ENCODE measurements around the gene PPP1R12B. TPM values are rescaled to one million over a fixed set of nuclear protein-coding genes. Genes with fewer than 3 reads are reported as not detected.
"Not testable (repeated sequence)": the region's sequence is repeated elsewhere in the genome, so short reads cannot be mapped to it uniquely, and the experiment has no call there.

PPP1R12B gene
- polyA plus RNA-seq, 2 donors = 7.5 to 14.7 TPM

DNA sequence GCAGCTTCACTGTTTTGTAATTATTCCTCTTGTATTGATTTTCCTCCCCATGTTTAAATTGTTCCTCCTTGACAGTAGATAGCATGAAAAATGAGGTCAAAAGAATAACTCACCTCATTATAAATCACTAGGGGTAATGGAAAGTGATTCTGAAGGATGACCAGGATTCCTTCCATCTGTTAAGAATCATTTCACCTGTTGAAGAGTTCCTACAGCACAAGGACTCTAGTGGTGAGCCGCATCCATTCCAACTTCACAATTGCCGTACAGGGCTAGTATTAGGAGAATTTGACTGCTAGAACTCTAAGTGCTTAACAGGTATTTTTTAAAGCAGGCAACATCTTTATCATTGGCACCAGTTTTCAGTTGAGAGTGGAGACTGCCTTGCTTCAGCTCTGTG lies 13.7 kb downstream of the PPP1R12B start:
- Histone ChIP-seq H3K27me3 (ENCODE audit: control insufficient read depth in 1 of 2, insufficient read depth in 2 of 2, low read length in 2 of 2) (no peaks in the 10 kb centered on the region), H3K27ac (ENCODE audit: low read depth in 2 of 2, low read length in 1 of 2) (no peak overlapping the region), H3K4me3 (ENCODE audit: low read depth in 1 of 2, low read length in 2 of 2) (no peak overlapping the region), H3K4me1 (ENCODE audit: control insufficient read depth in 2 of 2, insufficient read depth in 2 of 2, low read length in 1 of 2) (no peaks in the 10 kb centered on the region), H3K9me3 (ENCODE audit: control insufficient read depth in 2 of 2, insufficient read depth in 1 of 2, low read depth in 1 of 2, low read length in 1 of 2) (no peaks in the 10 kb centered on the region), H3K36me3 (ENCODE audit: control insufficient read depth in 2 of 2, insufficient read depth in 2 of 2, low read length in 1 of 2) (no peaks in the 10 kb centered on the region)
- 98 to 99% methylated on average over 2 of the region's 2 CpGs for WGBS, 2 donors

DNA sequence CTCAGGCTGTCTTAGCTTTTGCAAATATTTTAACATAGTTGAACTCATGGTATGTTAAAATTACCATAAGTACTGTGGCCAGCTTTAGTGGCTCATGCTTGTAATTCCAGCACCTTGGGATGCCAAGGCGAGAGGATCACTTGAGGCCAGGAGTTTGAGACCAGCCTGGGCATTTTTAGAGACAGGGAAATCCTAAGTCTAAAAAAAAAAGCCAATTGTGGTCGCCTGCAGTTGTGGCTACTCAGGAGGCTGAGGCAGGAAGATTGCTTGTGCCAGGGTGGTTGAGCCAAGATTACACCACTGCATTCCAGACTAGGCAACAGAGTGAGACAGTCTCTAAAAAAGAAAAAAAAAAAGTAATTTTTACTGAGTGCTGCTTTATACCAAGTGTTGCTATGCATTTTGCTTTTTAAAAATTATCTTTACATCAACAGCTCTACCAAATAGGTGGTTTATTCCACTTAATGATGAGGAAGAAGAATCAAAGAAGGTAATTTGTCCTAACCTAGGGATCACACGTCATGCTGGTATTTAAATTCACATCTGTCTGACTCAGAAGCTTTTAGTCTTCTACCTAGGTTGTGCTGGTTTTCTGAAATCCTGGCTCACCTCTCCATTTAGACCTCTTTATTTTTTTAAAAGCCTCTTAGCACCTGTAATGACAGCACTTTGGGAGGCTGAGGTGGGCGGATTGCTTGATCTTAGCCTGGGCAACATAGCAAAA lies 16.8 kb downstream of the PPP1R12B start:
- H3K27ac ChIP-seq (ENCODE audit: low read depth in 2 of 2, low read length in 1 of 2) = no peak overlapping the region
- no peaks in the 10 kb centered on the region for H3K36me3 ChIP-seq (ENCODE audit: control insufficient read depth in 2 of 2, insufficient read depth in 2 of 2, low read length in 1 of 2)
- 77 to 82% methylated on average over 4 of the region's 4 CpGs for WGBS, 2 donors
- H3K27me3 ChIP-seq (ENCODE audit: control insufficient read depth in 1 of 2, insufficient read depth in 2 of 2, low read length in 2 of 2) = no peaks in the 10 kb centered on the region
- no peaks in the 10 kb centered on the region for H3K9me3 ChIP-seq (ENCODE audit: control insufficient read depth in 2 of 2, insufficient read depth in 1 of 2, low read depth in 1 of 2, low read length in 1 of 2)
- H3K4me3 ChIP-seq (ENCODE audit: low read depth in 1 of 2, low read length in 2 of 2) = no peak overlapping the region
- no peaks in the 10 kb centered on the region for H3K4me1 ChIP-seq (ENCODE audit: control insufficient read depth in 2 of 2, insufficient read depth in 2 of 2, low read length in 1 of 2)

DNA sequence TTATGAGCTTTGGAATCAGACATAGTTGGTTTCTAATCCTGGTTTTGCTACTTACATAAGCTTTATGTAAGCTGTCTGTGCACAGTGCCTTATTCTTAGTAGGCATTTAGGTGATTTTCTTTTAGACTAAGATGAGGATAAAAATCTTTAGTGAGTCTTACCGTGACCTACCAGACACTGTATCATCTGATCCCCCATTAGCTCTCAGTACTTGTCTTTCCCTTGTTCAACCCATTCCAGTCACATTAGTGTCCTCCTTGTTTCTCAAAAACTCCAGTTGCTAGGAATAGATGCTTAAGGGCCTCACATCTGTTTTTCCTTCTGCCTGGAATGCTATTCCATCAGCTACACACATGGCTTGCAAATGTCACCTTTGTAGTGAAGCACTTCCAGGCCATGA lies 18.8 kb downstream of the PPP1R12B start:
- 94 to 96% methylated on average over 1 of the region's 1 CpG for WGBS, 2 donors
- no peaks in the 10 kb centered on the region for H3K27me3 ChIP-seq (ENCODE audit: control insufficient read depth in 1 of 2, insufficient read depth in 2 of 2, low read length in 2 of 2)
- H3K36me3 ChIP-seq (ENCODE audit: control insufficient read depth in 2 of 2, insufficient read depth in 2 of 2, low read length in 1 of 2) = no peaks in the 10 kb centered on the region
- H3K4me1 ChIP-seq (ENCODE audit: control insufficient read depth in 2 of 2, insufficient read depth in 2 of 2, low read length in 1 of 2) = no peaks in the 10 kb centered on the region
- H3K27ac ChIP-seq (ENCODE audit: low read depth in 2 of 2, low read length in 1 of 2) = no peak overlapping the region
- H3K4me3 ChIP-seq (ENCODE audit: low read depth in 1 of 2, low read length in 2 of 2) = no peak overlapping the region
- H3K9me3 ChIP-seq (ENCODE audit: control insufficient read depth in 2 of 2, insufficient read depth in 1 of 2, low read depth in 1 of 2, low read length in 1 of 2) = no peaks in the 10 kb centered on the region

DNA sequence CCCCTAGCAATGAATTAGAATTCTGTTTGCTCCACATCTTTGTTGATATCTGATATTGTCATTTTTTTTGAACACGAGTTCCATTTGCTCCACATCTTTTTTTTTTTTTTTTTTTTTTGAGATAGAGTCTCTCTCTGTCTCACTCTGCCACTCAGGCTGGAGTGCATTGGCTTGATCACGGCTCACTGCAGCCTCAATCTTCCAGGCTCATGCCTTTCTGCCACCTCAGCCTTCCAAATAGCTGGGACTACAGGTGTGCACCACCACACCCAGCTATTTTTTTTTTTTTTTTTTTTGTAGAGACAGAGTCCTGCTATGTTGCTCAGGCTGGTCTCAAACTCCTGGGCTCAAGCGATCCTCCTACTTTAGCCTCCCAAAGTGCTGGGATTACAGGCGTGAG lies 22.4 kb downstream of the PPP1R12B start:
- not testable (repeated sequence) for H3K4me1 ChIP-seq (ENCODE audit: control insufficient read depth in 2 of 2, insufficient read depth in 2 of 2, low read length in 1 of 2); H3K9me3 ChIP-seq (ENCODE audit: control insufficient read depth in 2 of 2, insufficient read depth in 1 of 2, low read depth in 1 of 2, low read length in 1 of 2); H3K27ac ChIP-seq (ENCODE audit: low read depth in 2 of 2, low read length in 1 of 2); H3K27me3 ChIP-seq (ENCODE audit: control insufficient read depth in 1 of 2, insufficient read depth in 2 of 2, low read length in 2 of 2); H3K4me3 ChIP-seq (ENCODE audit: low read depth in 1 of 2, low read length in 2 of 2); H3K36me3 ChIP-seq (ENCODE audit: control insufficient read depth in 2 of 2, insufficient read depth in 2 of 2, low read length in 1 of 2)
- 94 to 96% methylated on average over 4 of the region's 4 CpGs for whole genome bisulfite sequencing, 2 donors

DNA sequence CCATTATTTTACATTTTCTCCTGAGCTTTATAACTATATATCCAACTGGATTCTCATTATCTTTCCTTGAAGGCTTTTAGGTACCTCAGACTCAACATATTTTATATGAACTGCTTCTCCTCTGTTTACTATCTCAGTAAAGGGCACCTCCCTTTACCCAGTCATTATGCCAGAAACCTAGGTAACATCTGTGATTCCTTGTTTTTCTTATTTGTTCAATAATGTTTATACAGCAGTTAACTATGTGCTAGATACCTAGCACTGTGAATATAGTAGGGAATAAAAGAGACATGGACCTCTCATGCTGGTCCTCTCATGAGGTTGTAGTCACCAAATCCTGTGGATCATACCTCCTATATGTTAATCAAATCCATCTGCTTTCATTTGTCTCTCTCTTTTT lies 25.6 kb downstream of the PPP1R12B start:
- no peak overlapping the region for H3K27ac ChIP-seq (ENCODE audit: low read depth in 2 of 2, low read length in 1 of 2)
- H3K4me3 ChIP-seq (ENCODE audit: low read depth in 1 of 2, low read length in 2 of 2) = no peak overlapping the region
- H3K27me3 ChIP-seq (ENCODE audit: control insufficient read depth in 1 of 2, insufficient read depth in 2 of 2, low read length in 2 of 2) = no peaks in the 10 kb centered on the region
- H3K36me3 ChIP-seq (ENCODE audit: control insufficient read depth in 2 of 2, insufficient read depth in 2 of 2, low read length in 1 of 2) = no peaks in the 10 kb centered on the region
- H3K9me3 ChIP-seq (ENCODE audit: control insufficient read depth in 2 of 2, insufficient read depth in 1 of 2, low read depth in 1 of 2, low read length in 1 of 2) = no peaks in the 10 kb centered on the region
- H3K4me1 ChIP-seq (ENCODE audit: control insufficient read depth in 2 of 2, insufficient read depth in 2 of 2, low read length in 1 of 2) = no peaks in the 10 kb centered on the region

DNA sequence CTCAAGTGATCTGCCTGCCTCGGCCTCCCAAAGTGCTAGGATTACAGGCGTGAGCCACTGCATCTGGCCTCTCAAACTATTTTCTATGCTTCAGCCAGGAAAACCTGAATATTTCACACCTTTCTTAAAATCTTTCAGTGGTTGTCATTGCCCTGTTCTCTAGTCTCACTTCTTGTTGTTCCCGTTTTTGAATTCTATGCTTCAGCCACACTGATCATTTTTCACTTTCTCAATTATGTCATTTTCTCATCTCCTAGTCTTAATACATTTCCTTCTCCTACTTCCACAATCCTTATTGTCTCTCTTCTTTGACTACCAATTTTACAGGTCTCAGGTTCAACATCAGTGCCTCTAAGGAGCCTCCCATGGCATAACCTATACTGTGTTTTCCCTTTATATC lies 26.7 kb downstream of the PPP1R12B start:
- H3K36me3 ChIP-seq (ENCODE audit: control insufficient read depth in 2 of 2, insufficient read depth in 2 of 2, low read length in 1 of 2); H3K9me3 ChIP-seq (ENCODE audit: control insufficient read depth in 2 of 2, insufficient read depth in 1 of 2, low read depth in 1 of 2, low read length in 1 of 2); H3K4me3 ChIP-seq (ENCODE audit: low read depth in 1 of 2, low read length in 2 of 2); H3K4me1 ChIP-seq (ENCODE audit: control insufficient read depth in 2 of 2, insufficient read depth in 2 of 2, low read length in 1 of 2); H3K27ac ChIP-seq (ENCODE audit: low read depth in 2 of 2, low read length in 1 of 2); H3K27me3 ChIP-seq (ENCODE audit: control insufficient read depth in 1 of 2, insufficient read depth in 2 of 2, low read length in 2 of 2): not testable (repeated sequence)
- 84 to 91% methylated on average over 3 of the region's 3 CpGs for WGBS, 2 donors

DNA sequence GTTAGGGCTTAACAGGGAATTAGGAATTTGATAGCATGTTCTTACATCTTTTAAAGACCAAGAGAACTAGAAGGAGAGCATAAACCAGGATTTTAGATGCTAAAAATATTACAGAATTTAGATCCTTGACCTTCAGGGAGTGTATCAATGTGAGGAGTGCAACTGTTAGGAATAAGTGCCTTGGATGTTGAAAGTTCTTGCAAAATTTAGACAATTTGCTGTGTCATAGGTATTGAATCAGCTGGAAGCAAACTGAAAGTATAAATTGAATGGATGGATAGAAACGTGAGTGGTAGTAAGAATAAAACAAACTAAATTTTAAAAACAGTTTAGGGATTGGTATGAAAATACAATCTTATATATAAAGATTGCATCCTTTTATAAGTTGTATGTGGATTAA lies 27.7 kb downstream of the PPP1R12B start:
- no peak overlapping the region for H3K4me3 ChIP-seq (ENCODE audit: low read depth in 1 of 2, low read length in 2 of 2)
- no peaks in the 10 kb centered on the region for H3K4me1 ChIP-seq (ENCODE audit: control insufficient read depth in 2 of 2, insufficient read depth in 2 of 2, low read length in 1 of 2)
- H3K36me3 ChIP-seq (ENCODE audit: control insufficient read depth in 2 of 2, insufficient read depth in 2 of 2, low read length in 1 of 2) = no peaks in the 10 kb centered on the region
- H3K27me3 ChIP-seq (ENCODE audit: control insufficient read depth in 1 of 2, insufficient read depth in 2 of 2, low read length in 2 of 2) = no peaks in the 10 kb centered on the region
- WGBS, 2 donors = 49 to 54% methylated on average over 1 of the region's 1 CpG
- H3K9me3 ChIP-seq (ENCODE audit: control insufficient read depth in 2 of 2, insufficient read depth in 1 of 2, low read depth in 1 of 2, low read length in 1 of 2) = no peaks in the 10 kb centered on the region
- H3K27ac ChIP-seq (ENCODE audit: low read depth in 2 of 2, low read length in 1 of 2) = no peak overlapping the region

DNA sequence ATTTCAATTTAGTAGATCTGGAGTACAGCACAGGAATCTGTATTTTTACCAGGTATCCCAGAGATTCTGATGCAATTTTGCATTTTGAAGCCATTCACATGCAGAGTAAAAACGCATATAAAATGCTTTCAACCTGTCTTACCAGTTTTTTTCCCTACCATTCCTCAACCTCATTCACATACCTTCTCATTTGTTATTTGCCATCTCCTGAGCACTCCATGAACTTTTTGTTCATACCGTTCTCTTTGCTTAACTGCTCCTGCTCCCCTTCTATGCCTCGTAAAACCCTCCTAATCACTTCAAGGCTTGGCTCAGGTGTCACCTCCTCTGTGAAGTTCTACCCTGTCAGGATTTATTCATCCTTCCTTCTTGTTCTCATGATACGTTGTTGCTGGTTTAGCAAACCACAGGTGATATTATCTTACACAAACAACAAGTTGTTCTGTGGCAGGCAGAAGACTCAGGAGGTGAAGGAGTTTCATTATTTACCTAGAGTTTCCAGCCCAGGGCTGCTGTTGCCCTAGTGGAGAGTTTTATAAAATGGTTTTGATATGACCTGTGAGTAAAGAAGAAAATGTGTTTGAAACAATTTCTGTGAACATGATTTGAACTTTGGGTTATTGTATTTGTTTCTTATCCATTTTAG lies 31.5 kb downstream of the PPP1R12B start:
- H3K9me3 ChIP-seq (ENCODE audit: control insufficient read depth in 2 of 2, insufficient read depth in 1 of 2, low read depth in 1 of 2, low read length in 1 of 2); H3K27ac ChIP-seq (ENCODE audit: low read depth in 2 of 2, low read length in 1 of 2); H3K36me3 ChIP-seq (ENCODE audit: control insufficient read depth in 2 of 2, insufficient read depth in 2 of 2, low read length in 1 of 2); H3K4me3 ChIP-seq (ENCODE audit: low read depth in 1 of 2, low read length in 2 of 2); H3K4me1 ChIP-seq (ENCODE audit: control insufficient read depth in 2 of 2, insufficient read depth in 2 of 2, low read length in 1 of 2); H3K27me3 ChIP-seq (ENCODE audit: control insufficient read depth in 1 of 2, insufficient read depth in 2 of 2, low read length in 2 of 2): not testable (repeated sequence)
- 40 to 49% methylated on average over 4 of the region's 4 CpGs for WGBS, 2 donors

DNA sequence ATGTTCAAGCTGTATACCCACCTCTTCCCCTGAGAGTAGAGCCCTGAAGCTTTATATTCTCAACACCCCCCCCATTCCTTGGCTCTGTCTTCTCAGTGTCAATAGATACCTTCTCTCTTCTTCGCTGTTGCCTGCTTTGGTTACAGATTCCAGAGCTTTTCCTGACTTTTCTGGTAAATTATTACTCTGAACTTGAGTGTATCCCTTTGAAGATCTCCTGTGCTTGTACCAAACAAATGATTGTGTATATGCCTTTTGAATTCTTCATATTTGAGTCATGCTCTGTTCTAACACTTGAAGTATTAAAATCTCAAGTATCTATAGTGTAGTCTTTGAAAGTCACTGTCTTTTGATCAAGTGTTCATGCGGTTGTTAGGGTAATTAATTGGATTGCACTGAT lies 32.0 kb downstream of the PPP1R12B start:
- H3K27me3 ChIP-seq (ENCODE audit: control insufficient read depth in 1 of 2, insufficient read depth in 2 of 2, low read length in 2 of 2); H3K36me3 ChIP-seq (ENCODE audit: control insufficient read depth in 2 of 2, insufficient read depth in 2 of 2, low read length in 1 of 2); H3K9me3 ChIP-seq (ENCODE audit: control insufficient read depth in 2 of 2, insufficient read depth in 1 of 2, low read depth in 1 of 2, low read length in 1 of 2); H3K27ac ChIP-seq (ENCODE audit: low read depth in 2 of 2, low read length in 1 of 2); H3K4me1 ChIP-seq (ENCODE audit: control insufficient read depth in 2 of 2, insufficient read depth in 2 of 2, low read length in 1 of 2); H3K4me3 ChIP-seq (ENCODE audit: low read depth in 1 of 2, low read length in 2 of 2): not testable (repeated sequence)
- 67 to 71% methylated on average over 2 of the region's 2 CpGs for WGBS, 2 donors

DNA sequence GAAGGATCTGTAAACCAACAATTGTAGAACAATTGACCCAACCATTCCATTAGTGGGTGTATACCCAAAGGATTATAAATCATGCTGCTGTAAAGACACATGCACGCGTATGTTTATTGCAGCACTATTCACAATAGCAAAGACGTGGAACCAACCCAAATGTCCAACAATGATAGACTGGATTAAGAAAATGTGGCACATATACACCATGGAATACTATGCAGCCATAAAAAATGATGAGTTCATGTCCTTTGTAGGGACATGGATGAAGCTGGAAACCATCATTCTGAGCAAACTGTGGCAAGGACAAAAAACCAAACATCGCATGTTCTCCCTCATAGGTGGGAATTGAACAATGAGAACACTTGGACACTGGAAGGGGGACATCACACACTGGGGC lies 33.4 kb downstream of the PPP1R12B start:
- H3K36me3 ChIP-seq (ENCODE audit: control insufficient read depth in 2 of 2, insufficient read depth in 2 of 2, low read length in 1 of 2); H3K4me1 ChIP-seq (ENCODE audit: control insufficient read depth in 2 of 2, insufficient read depth in 2 of 2, low read length in 1 of 2): not testable (repeated sequence)

More for the DNA sequence above, 33.4 kb downstream of the PPP1R12B start:
- 91 to 93% methylated on average over 4 of the region's 4 CpGs for WGBS, 2 donors
- H3K27ac ChIP-seq (ENCODE audit: low read depth in 2 of 2, low read length in 1 of 2); H3K9me3 ChIP-seq (ENCODE audit: control insufficient read depth in 2 of 2, insufficient read depth in 1 of 2, low read depth in 1 of 2, low read length in 1 of 2); H3K27me3 ChIP-seq (ENCODE audit: control insufficient read depth in 1 of 2, insufficient read depth in 2 of 2, low read length in 2 of 2); H3K4me3 ChIP-seq (ENCODE audit: low read depth in 1 of 2, low read length in 2 of 2): not testable (repeated sequence)

Data from esophagus (tissue), 2 donors.